ENCODE data around the gene EHBP1L1. TPM values are rescaled to one million over a fixed set of nuclear protein-coding genes. Genes with fewer than 3 reads are reported as not detected.

The EHBP1L1 gene
- total RNA-seq, 4 donors from 2014 or later, result 186 to 472 (median 293) TPM

DNA sequence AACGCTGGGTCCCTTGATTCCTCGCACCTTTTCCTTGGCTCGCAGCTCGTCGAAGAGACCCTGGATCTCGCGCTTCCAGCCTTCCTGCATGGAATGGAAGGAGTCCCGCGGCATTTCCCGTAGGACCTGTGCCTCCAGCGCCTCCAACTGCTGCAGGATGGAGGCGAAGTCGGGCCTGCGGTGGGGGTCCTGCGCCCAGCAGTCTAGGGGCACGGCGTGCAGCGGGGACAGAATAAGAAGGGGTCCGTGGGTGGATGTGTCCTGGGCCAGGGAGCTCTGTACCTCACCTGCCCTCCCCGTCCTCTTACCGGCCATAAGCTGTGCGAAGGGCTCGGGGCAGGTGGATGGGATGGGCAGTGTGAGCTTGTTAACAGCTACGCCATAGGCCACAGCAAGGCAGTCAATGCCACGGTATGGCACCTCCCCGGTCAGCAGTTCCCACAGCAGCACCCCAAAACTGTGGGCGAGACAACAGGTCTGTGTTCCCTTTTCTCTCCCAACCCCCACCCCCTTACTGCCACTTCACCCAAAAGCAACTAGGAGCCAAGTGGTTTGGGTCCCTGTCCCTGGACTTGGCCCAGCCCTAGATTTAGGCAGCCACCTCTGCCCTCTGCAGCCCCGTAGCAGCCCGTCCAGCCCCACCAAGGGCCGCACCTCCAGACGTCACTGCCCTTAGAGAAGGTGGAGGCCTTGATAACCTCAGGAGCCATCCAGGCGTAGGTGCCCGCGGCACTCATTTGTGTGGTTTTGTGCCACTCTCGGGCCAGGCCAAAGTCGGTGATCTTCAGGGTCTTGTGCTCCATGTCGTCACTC, 32.0 kb downstream of the EHBP1L1 start:
- H3K27ac ChIP-seq (replicated peaks in 1 of 4), result peak overlapping the region; percentile 68 to 96 (median 83)
- TF ChIP-seq POLR2A (IDR thresholded peaks at IDR 0.05; ENCODE audit: low read depth) (no peak), EP300 (IDR thresholded peaks at IDR 0.05) (no peak), CTCF (IDR thresholded peaks at IDR 0.05) (no peak), POLR2AphosphoS5 (IDR thresholded peaks at IDR 0.05) (no peak)
- H3K27me3 ChIP-seq, result no peaks in the 10 kb centered on the region
- peaks cover 54 to 74% (median 69%) of the 10 kb centered on the region in 4 donors for H3K4me1 ChIP-seq
- DNase-seq (ENCODE audit: extremely low spot score), result no peak
- H3K36me3 ChIP-seq, result peaks cover 25 to 77% (median 69%) of the 10 kb centered on the region in 4 donors
- H3K4me3 ChIP-seq, result peak overlapping the region; percentile 44 to 50 (median 46)
- intact Hi-C loops (cut with DNase I), result no loop called here
- 77% methylated on average over 23 of the region's 37 CpGs for WGBS
- H3K9me3 ChIP-seq, result no peaks in the 10 kb centered on the region

- TF ChIP-seq POLR2A (IDR thresholded peaks at IDR 0.05; ENCODE audit: low read depth) (no peak), CTCF (IDR thresholded peaks at IDR 0.05) (no peak)
- Histone ChIP-seq H3K36me3 (peaks cover 20 to 65% (median 56%) of the 10 kb centered on the region in 4 donors), H3K4me1 (peaks cover 60 to 84% (median 79%) of the 10 kb centered on the region in 4 donors), H3K4me3 (no peak overlapping the region), H3K27me3 (no peaks in the 10 kb centered on the region), H3K27ac (replicated peaks in 1 of 4) (peak overlapping the region; percentile 87 to 97 (median 96)), H3K9me3 (no peaks in the 10 kb centered on the region)
- DNase-seq (ENCODE audit: extremely low spot score), result no peak
- WGBS, result 46% methylated on average over 3 of the region's 3 CpGs
- intact Hi-C loops (cut with DNase I), result no loop called here
These were observed 33.4 kb downstream of the EHBP1L1 start for GRCh38 chr11:65609229-65609628.

DNA sequence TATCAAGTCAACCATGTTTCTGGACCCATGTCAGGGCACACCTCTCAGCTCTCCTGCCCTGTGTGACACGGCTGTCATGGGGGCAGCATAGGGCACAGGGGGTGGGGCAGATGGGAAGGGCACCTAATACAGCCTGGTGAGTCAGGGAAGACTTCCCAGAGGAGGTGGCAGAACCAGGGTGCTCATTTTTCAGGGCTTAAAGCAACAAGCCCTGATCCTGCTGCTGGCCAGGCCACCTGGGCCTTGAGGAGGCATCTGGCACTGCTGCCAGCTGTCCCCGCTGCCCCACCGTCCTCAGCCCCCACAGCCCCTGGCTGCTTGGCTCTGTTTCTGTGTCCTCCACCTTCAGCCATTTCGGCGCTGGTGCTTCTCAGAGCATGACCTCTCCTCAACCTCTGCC, 33.8 kb downstream of the EHBP1L1 start:
- H3K27me3 ChIP-seq, result no peaks in the 10 kb centered on the region
- DNase-seq (ENCODE audit: extremely low spot score), result no peak
- peaks cover 60 to 84% (median 79%) of the 10 kb centered on the region in 4 donors for H3K4me1 ChIP-seq
- intact Hi-C loops (cut with DNase I), result no loop called here
- no peak for TF ChIP-seq CTCF (IDR thresholded peaks at IDR 0.05)
- no peak for TF ChIP-seq POLR2AphosphoS5 (IDR thresholded peaks at IDR 0.05)
- no peak for TF ChIP-seq POLR2A (IDR thresholded peaks at IDR 0.05; ENCODE audit: low read depth)
- TF ChIP-seq EP300 (IDR thresholded peaks at IDR 0.05), result no peak
- peaks cover 18 to 61% (median 52%) of the 10 kb centered on the region in 4 donors for H3K36me3 ChIP-seq
- no peaks in the 10 kb centered on the region for H3K9me3 ChIP-seq
- peak overlapping the region; percentile 87 to 97 (median 96) for H3K27ac ChIP-seq (replicated peaks in 1 of 4)
- WGBS, result 85% methylated on average over 4 of the region's 5 CpGs
- H3K4me3 ChIP-seq, result no peak overlapping the region

DNA sequence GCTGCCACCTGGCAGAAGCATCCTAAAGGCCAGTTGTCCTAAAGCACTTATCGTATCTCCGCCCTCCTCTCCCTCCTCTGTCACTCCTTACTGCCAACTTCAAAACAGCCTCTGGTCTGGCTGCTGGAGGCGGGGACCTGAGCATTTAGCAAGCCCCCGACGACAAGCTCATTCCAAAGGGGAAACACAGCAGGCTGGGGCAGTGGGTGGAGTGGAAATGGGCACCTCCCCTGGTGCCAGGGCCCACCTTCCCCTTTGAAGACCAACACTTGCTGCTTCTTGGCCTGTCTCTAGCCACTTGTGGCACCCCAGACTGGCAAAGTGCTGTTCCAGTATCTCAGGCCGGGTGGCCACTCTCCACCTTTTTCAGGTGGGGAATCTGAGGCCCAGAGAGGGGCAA, 34.6 kb downstream of the EHBP1L1 start:
- TF ChIP-seq EP300 (IDR thresholded peaks at IDR 0.05), result no peak
- TF ChIP-seq POLR2A (IDR thresholded peaks at IDR 0.05; ENCODE audit: low read depth), result no peak
- TF ChIP-seq CTCF (IDR thresholded peaks at IDR 0.05), result no peak
- TF ChIP-seq POLR2AphosphoS5 (IDR thresholded peaks at IDR 0.05), result no peak
- intact Hi-C loops (cut with DNase I), result no loop called here
- H3K36me3 ChIP-seq, result peaks cover 11 to 54% (median 44%) of the 10 kb centered on the region in 4 donors
- peaks cover 60 to 84% (median 79%) of the 10 kb centered on the region in 4 donors for H3K4me1 ChIP-seq
- peak overlapping the region; percentile 72 to 96 (median 80) for H3K4me3 ChIP-seq
- H3K27ac ChIP-seq (replicated peaks in 1 of 4), result peak overlapping the region; percentile 87 to 97 (median 96)
- no peak for DNase-seq (ENCODE audit: extremely low spot score)
- no peaks in the 10 kb centered on the region for H3K9me3 ChIP-seq
- 63% methylated on average over 4 of the region's 6 CpGs for WGBS
- H3K27me3 ChIP-seq, result no peaks in the 10 kb centered on the region
